B cell (primary cell): ENCODE measurements around the gene FAHD1. TPM values are rescaled to one million over a fixed set of nuclear protein-coding genes. Genes with fewer than 3 reads are reported as not detected.

ENCODE experiments used
- ATAC-seq: fragments of 200-7000 bp; cut with Tn5 transposase; one replicate; pipeline ENCODE4 v1.10.0; 2021; ENCODE audit warnings: low read depth, mild to moderate bottlenecking, moderate number of reproducible peaks, moderate library complexity
- CTCF ChIA-PET: fragments of 350-600 bp; sonication (Branson Sonifier 250); formaldehyde crosslinking; loops from one replicate; lab custom pipeline; 2021; ENCODE audit warnings: antibody characterized with exemption, inconsistent platforms; lab: Charles Lee
- POLR2A ChIA-PET: fragments of 350-600 bp; sonication (Branson Sonifier 250); formaldehyde crosslinking; loops from one replicate; lab custom pipeline; 2021; ENCODE audit warnings: antibody characterized with exemption; lab: Charles Lee
- DNase-seq: peaks from one replicate; pipeline ENCODE4 v3.0.0; 2013
- H2AFZ ChIP-seq: 2 replicates; pipeline ENCODE4 v1.6.1; 2012; ENCODE audit warnings: mild to moderate bottlenecking, low read depth, low read length; ENCODE audit not compliant: insufficient read depth, poor library complexity, severe bottlenecking
- H3K27ac ChIP-seq, 2 donors: 1 replicate in 1 of 2; 2 replicates in 1 of 2; pipeline ENCODE4 v1.5.1; 2012 to 2013; ENCODE audit warnings: low read length in 2 of 2, mild to moderate bottlenecking in 2 of 2, moderate library complexity in 1 of 2
- H3K27me3 ChIP-seq, 4 experiments: fragments of 200-600 bp in 1 of 4; sonication (generic) in 1 of 4; replicated peaks in 1 of 4; 1 replicate in 2 of 4; 2 replicates in 2 of 4; pipeline versions ENCODE4 v1.6.1 to v1.7.0; 2013 to 2016; ENCODE audit warnings: low read length in 3 of 4, mild to moderate bottlenecking in 2 of 4, mixed read lengths in 1 of 4, moderate library complexity in 1 of 4; ENCODE audit not compliant: insufficient read depth in 4 of 4, control insufficient read depth in 3 of 4; ENCODE audit errors: control extremely low read depth in 1 of 4
- H3K36me3 ChIP-seq, 2 experiments: replicated peaks in 1 of 2; 1 replicate in 1 of 2; 2 replicates in 1 of 2; pipeline versions ENCODE4 v1.6.1 to v1.7.1; 2013; ENCODE audit warnings: low read length in 1 of 2; ENCODE audit not compliant: insufficient read depth in 2 of 2, control insufficient read depth in 1 of 2; ENCODE audit errors: control extremely low read depth in 1 of 2, extremely low read depth in 1 of 2
- H3K4me1 ChIP-seq, 2 donors: fragments of 200-600 bp in 1 of 2; sonication (generic) in 1 of 2; 1 replicate in 1 of 2; 2 replicates in 1 of 2; pipeline versions ENCODE4 v1.5.1 to v1.6.1; 2013 to 2017; ENCODE audit warnings: low read length in 2 of 2; ENCODE audit not compliant: control insufficient read depth in 2 of 2, insufficient read depth in 2 of 2
- H3K4me2 ChIP-seq: replicated peaks from 2 replicates; pipeline ENCODE3; 2012; ENCODE audit warnings: mild to moderate bottlenecking, low read depth, low read length; ENCODE audit not compliant: poor library complexity, severe bottlenecking
- H3K4me3 ChIP-seq, 5 experiments: fragments of 200-600 bp in 1 of 5; sonication (generic) in 1 of 5; 1 replicate in 3 of 5; 2 replicates in 2 of 5; pipeline versions ENCODE4 v1.5.1 to v1.7.0; 2011 to 2016; ENCODE audit warnings: low read length in 4 of 5, mild to moderate bottlenecking in 4 of 5, low read depth in 2 of 5, control low read depth in 1 of 5, moderate library complexity in 1 of 5; ENCODE audit not compliant: insufficient read depth in 1 of 5; ENCODE audit errors: control extremely low read depth in 1 of 5, extremely low read depth in 1 of 5
- H3K79me2 ChIP-seq: fragments of 200-600 bp; sonication (generic); one replicate; pipeline ENCODE4 v1.6.0; 2016; ENCODE audit warnings: low read length; ENCODE audit not compliant: control insufficient read depth, insufficient read depth
- H3K9ac ChIP-seq: fragments of 200-600 bp; sonication (generic); 2 replicates; pipeline ENCODE4 v1.6.1; 2017; ENCODE audit warnings: mild to moderate bottlenecking, low read length, moderate library complexity
- H3K9me3 ChIP-seq, 3 donors: one replicate each; pipeline versions ENCODE4 v1.6.1 to v1.7.1; 2013; ENCODE audit warnings: low read length in 2 of 3; ENCODE audit not compliant: control insufficient read depth in 2 of 3, insufficient read depth in 1 of 3; ENCODE audit errors: control extremely low read depth in 1 of 3
- H4K20me1 ChIP-seq: 2 replicates; pipeline ENCODE4 v1.6.0; 2012; ENCODE audit warnings: mild to moderate bottlenecking, low read length; ENCODE audit not compliant: insufficient read depth, control insufficient read depth, poor library complexity, severe bottlenecking
- H3K27ac Mint-ChIP-seq: one replicate; pipeline ENCODE4 v1.8.0; 2021; ENCODE audit warnings: mixed read lengths
- H3K27me3 Mint-ChIP-seq: one replicate; pipeline ENCODE4 v1.8.0; 2021; ENCODE audit warnings: mixed read lengths
- H3K4me1 Mint-ChIP-seq: one replicate; pipeline ENCODE4 v1.8.0; 2021; ENCODE audit warnings: mixed read lengths
- H3K4me3 Mint-ChIP-seq: one replicate; pipeline ENCODE4 v1.8.0; 2021; ENCODE audit warnings: mixed read lengths
- H3K9me3 Mint-ChIP-seq: one replicate; pipeline ENCODE4 v1.8.0; 2022; ENCODE audit warnings: mixed read lengths; ENCODE audit not compliant: insufficient read depth
- EZH2 ChIP-seq: IDR thresholded peaks from 2 replicates; pipeline ENCODE4 v1.6.1; 2012; ENCODE audit warnings: borderline replicate concordance, low read depth, mild to moderate bottlenecking, moderate library complexity, low read length; ENCODE audit not compliant: insufficient read depth, poor library complexity, severe bottlenecking
- WGBS: methylation state at CpG from one replicate; pipeline ENCODE4 v1.1.5; 2013; ENCODE audit warnings: missing lambda C conversion rate; ENCODE audit not compliant: insufficient coverage; 5-methylcytosine and 5-hydroxymethylcytosine counted together
- intact Hi-C: fragments of 100-400 bp; cut with micrococcal nuclease; formaldehyde crosslinking; loops from one replicate; pipeline ENCODE4 v1.10.0; 2022
- polyA plus RNA-seq: library from polyadenylated mRNA; depleted of rRNA; stranded (reverse); fragments of >200 nt; gene quantifications from 2 replicates; pipeline ENCODE4 v1.2.3, GENCODE V29; 2012
- total RNA-seq, 2 donors: library from RNA; stranded (reverse); fragments of 120-200 nt in 1 of 2; gene quantifications; 1 replicate in 1 of 2; 2 replicates in 1 of 2; pipeline versions ENCODE4 v1.2.3 to v1.2.4, GENCODE V29; 2013 to 2022
- TF ChIP-seq, protein P1 (sequence below): fragments of 200-600 bp; IDR thresholded peaks from one replicate; pipeline ENCODE4 v1.8.0; 2022; ENCODE audit warnings: antibody characterized with exemption, mild to moderate bottlenecking

Gene FAHD1
- total and polyA plus RNA-seq, 2 donors (not counting 1 experiment from before 2014, with no cell fraction given), result 11.0 to 14.5 TPM

- peaks cover 22% of the 10 kb centered on the region for H3K27me3 Mint-ChIP-seq
- ATAC-seq (no peak), DNase-seq (no peak)
- no peaks in the 10 kb centered on the region for H3K9me3 Mint-ChIP-seq
- no peak overlapping the region for H3K4me3 ChIP-seq
- no peak overlapping the region for H3K27ac Mint-ChIP-seq
- no peaks in the 10 kb centered on the region for H3K4me1 Mint-ChIP-seq
- intact Hi-C loops, result loop anchor here (10.0 kb wide), 1 partner anchor 279 kb away; the partner anchor contains the start of gene RAB26
- TF ChIP-seq EZH2, result no peak
- TF ChIP-seq, protein P1, sequence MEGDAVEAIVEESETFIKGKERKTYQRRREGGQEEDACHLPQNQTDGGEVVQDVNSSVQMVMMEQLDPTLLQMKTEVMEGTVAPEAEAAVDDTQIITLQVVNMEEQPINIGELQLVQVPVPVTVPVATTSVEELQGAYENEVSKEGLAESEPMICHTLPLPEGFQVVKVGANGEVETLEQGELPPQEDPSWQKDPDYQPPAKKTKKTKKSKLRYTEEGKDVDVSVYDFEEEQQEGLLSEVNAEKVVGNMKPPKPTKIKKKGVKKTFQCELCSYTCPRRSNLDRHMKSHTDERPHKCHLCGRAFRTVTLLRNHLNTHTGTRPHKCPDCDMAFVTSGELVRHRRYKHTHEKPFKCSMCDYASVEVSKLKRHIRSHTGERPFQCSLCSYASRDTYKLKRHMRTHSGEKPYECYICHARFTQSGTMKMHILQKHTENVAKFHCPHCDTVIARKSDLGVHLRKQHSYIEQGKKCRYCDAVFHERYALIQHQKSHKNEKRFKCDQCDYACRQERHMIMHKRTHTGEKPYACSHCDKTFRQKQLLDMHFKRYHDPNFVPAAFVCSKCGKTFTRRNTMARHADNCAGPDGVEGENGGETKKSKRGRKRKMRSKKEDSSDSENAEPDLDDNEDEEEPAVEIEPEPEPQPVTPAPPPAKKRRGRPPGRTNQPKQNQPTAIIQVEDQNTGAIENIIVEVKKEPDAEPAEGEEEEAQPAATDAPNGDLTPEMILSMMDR, result no peak
- H3K9me3 ChIP-seq, result no peaks in the 10 kb centered on the region
- CTCF ChIA-PET, result interaction anchor here (0.7 kb wide), 1 partner anchor 63 kb away, joined by 3 read pairs; no protein-coding TSS in a partner anchor
- no peaks in the 10 kb centered on the region for H4K20me1 ChIP-seq
- H3K36me3 ChIP-seq, result no peaks in the 10 kb centered on the region
- no peak overlapping the region for H3K4me3 Mint-ChIP-seq
- H3K79me2 ChIP-seq, result no peaks in the 10 kb centered on the region
- peaks cover 0 to 3% (median 2%) of the 10 kb centered on the region in 4 experiments for H3K27me3 ChIP-seq
- H3K9ac ChIP-seq, result no peak overlapping the region
- POLR2A ChIA-PET, result no interaction called here
- no peak overlapping the region for H3K27ac ChIP-seq
- no peaks in the 10 kb centered on the region for H3K4me1 ChIP-seq
- H3K4me2 ChIP-seq, result no peak overlapping the region
- 80% methylated on average over 2 of the region's 6 CpGs for WGBS
- no peak overlapping the region for H2AFZ ChIP-seq
Measured at GRCh38 chr16:1865902-1866690, 39.1 kb downstream of the FAHD1 start.

DNA sequence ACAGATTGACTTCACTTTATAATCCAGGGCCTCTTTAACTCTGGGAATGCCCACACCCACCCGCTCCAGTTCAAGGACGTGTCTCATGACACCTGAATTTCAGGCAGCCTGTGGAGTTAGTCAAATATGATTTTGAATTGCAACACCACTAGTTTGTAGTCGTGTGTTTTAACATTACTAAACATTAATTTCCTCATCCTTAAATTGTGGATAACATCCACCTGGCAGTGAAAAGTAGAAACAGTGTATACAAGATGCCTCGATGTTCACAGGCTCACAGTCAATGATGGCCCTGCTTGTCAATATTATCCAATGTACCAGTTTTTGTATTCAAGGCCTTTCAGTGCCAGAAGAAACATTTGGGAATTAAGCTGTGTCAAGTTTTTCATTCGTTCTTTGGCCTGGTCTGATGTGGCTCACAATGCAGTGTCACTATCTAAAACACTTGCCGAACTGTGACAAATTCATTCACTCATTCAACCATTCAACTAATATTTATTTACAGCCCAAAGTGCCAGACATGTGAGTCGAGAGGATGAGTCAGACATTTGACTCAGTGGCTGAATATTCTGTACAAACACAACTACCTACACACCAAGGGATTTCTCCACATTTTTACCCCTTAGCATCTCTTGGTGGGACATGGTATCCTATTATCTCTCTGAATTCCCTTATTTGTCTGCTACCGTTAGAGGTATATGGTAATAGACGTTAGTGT, 43.5 kb downstream of the FAHD1 start:
- Histone ChIP-seq H3K9me3 (peaks cover 0 to 8% (median 0%) of the 10 kb centered on the region in 3 donors), H3K4me2 (no peak overlapping the region), H4K20me1 (no peaks in the 10 kb centered on the region), H3K9ac (no peak overlapping the region), H3K4me1 (peaks cover 0 to 8% of the 10 kb centered on the region in 2 donors), H3K4me3 (no peak overlapping the region), H3K79me2 (no peaks in the 10 kb centered on the region), H3K36me3 (no peaks in the 10 kb centered on the region), H3K27ac (no peak overlapping the region), H2AFZ (no peak overlapping the region), H3K27me3 (peaks cover 0 to 18% (median 6%) of the 10 kb centered on the region in 4 experiments)
- ATAC-seq (no peak), DNase-seq (no peak)
- ChIA-PET POLR2A (no interaction called here), CTCF (interaction anchor here (0.7 kb wide), 1 partner anchor 1434 kb away, joined by 3 read pairs; no protein-coding TSS in a partner anchor)
- TF ChIP-seq, protein P1, result no peak
- no peak for TF ChIP-seq EZH2
- no peaks in the 10 kb centered on the region for H3K9me3 Mint-ChIP-seq
- no peak overlapping the region for H3K4me3 Mint-ChIP-seq
- H3K4me1 Mint-ChIP-seq, result no peaks in the 10 kb centered on the region
- 75% methylated on average over 2 of the region's 9 CpGs for WGBS
- peaks cover 21% of the 10 kb centered on the region for H3K27me3 Mint-ChIP-seq
- intact Hi-C loops, result no loop called here
- no peak overlapping the region for H3K27ac Mint-ChIP-seq
